Muscle of leg (tissue), 11 donors: ENCODE data around the gene ADCY3. TPM values are rescaled to one million over a fixed set of nuclear protein-coding genes. Genes with fewer than 3 reads are reported as not detected.

Source experiments
- DNase-seq: peaks from one replicate; pipeline ENCODE4 v3.0.0; 2013
- H3K27ac ChIP-seq: one replicate; pipeline ENCODE4 v1.5.1; 2013; ENCODE audit warnings: mild to moderate bottlenecking, low read length, control low read depth
- H3K27me3 ChIP-seq: one replicate; pipeline ENCODE4 v1.6.1; 2013; ENCODE audit warnings: low read length; ENCODE audit not compliant: control insufficient read depth, insufficient read depth
- H3K36me3 ChIP-seq: one replicate; pipeline ENCODE4 v1.6.1; 2013; ENCODE audit warnings: low read length; ENCODE audit not compliant: control insufficient read depth, insufficient read depth
- H3K4me1 ChIP-seq: one replicate; pipeline ENCODE4 v1.6.1; 2013; ENCODE audit warnings: low read length; ENCODE audit not compliant: control insufficient read depth, insufficient read depth
- H3K4me3 ChIP-seq: one replicate; pipeline ENCODE4 v1.5.1; 2013; ENCODE audit warnings: low read length, control low read depth
- H3K9me3 ChIP-seq: replicated peaks from 2 replicates; pipeline ENCODE4 v1.6.1; 2013; ENCODE audit warnings: low read depth, low read length; ENCODE audit not compliant: control insufficient read depth
- WGBS: methylation state at CpG from one replicate; pipeline ENCODE4 v1.1.5; 2013; ENCODE audit warnings: missing lambda C conversion rate; ENCODE audit not compliant: insufficient coverage; 5-methylcytosine and 5-hydroxymethylcytosine counted together
- polyA plus RNA-seq, 8 donors: library from polyadenylated mRNA; unstranded; fragments of 120-200 nt; gene quantifications; one replicate each; pipeline versions ENCODE4 v1.2.1 to v1.2.3, GENCODE V29; 2013; ENCODE audit warnings: inconsistent platforms in 1 of 8, low replicate concordance in 1 of 8; ENCODE audit not compliant: insufficient read length in 8 of 8, insufficient read depth in 1 of 8
- total RNA-seq: library from RNA; stranded (reverse); fragments of 120-200 nt; gene quantifications from one replicate; pipeline ENCODE4 v1.2.4, GENCODE V29; 2013

The ADCY3 gene
- total and polyA plus RNA-seq, 9 donors, result 19.7 to 37.7 (median 29.7) TPM

- Histone ChIP-seq H3K9me3 (no peaks in the 10 kb centered on the region), H3K4me3 (no peak overlapping the region), H3K27me3 (no peaks in the 10 kb centered on the region), H3K27ac (no peak overlapping the region), H3K36me3 (peaks cover 6% of the 10 kb centered on the region), H3K4me1 (peaks cover 13% of the 10 kb centered on the region)
- WGBS, result 82% methylated on average over 8 of the region's 16 CpGs
- no peak for DNase-seq
These were observed 48.9 kb downstream of the ADCY3 start for GRCh38 chr2:24870891-24871705.

- DNase-seq, result no peak
- Histone ChIP-seq H3K36me3 (peaks cover 6% of the 10 kb centered on the region), H3K27me3 (no peaks in the 10 kb centered on the region), H3K9me3 (no peaks in the 10 kb centered on the region), H3K27ac (no peak overlapping the region), H3K4me1 (peaks cover 13% of the 10 kb centered on the region), H3K4me3 (no peak overlapping the region)
- WGBS, result 96% methylated on average over 3 of the region's 5 CpGs
These were observed 49.6 kb downstream of the ADCY3 start for GRCh38 chr2:24870440-24870839.

GRCh38 chr2:24866946-24867345 lies 53.1 kb downstream of the ADCY3 start:
- no peak for DNase-seq
- Histone ChIP-seq H3K4me3 (no peak overlapping the region), H3K36me3 (peaks cover 6% of the 10 kb centered on the region), H3K4me1 (peaks cover 3% of the 10 kb centered on the region), H3K9me3 (no peaks in the 10 kb centered on the region), H3K27ac (no peak overlapping the region), H3K27me3 (no peaks in the 10 kb centered on the region)
- WGBS, result 66% methylated on average over 3 of the region's 6 CpGs

GRCh38 chr2:24863641-24864040 lies 56.4 kb downstream of the ADCY3 start:
- Histone ChIP-seq H3K27ac (no peak overlapping the region), H3K4me1 (no peaks in the 10 kb centered on the region), H3K9me3 (no peaks in the 10 kb centered on the region), H3K36me3 (no peaks in the 10 kb centered on the region), H3K27me3 (no peaks in the 10 kb centered on the region), H3K4me3 (no peak overlapping the region)
- WGBS, result no CpG with 5 or more reads among the region's 3 CpGs
- DNase-seq, result no peak

GRCh38 chr2:24861500-24861899 lies 58.5 kb downstream of the ADCY3 start:
- no peaks in the 10 kb centered on the region for H3K9me3 ChIP-seq
- H3K27me3 ChIP-seq, result no peaks in the 10 kb centered on the region
- no peak for DNase-seq
- 81% methylated on average over 8 of the region's 11 CpGs for WGBS
- peaks cover 5% of the 10 kb centered on the region for H3K4me1 ChIP-seq
- H3K36me3 ChIP-seq, result no peaks in the 10 kb centered on the region
- no peak overlapping the region for H3K4me3 ChIP-seq
- H3K27ac ChIP-seq, result no peak overlapping the region

- H3K9me3 ChIP-seq, result no peaks in the 10 kb centered on the region
- H3K4me1 ChIP-seq, result peaks cover 13% of the 10 kb centered on the region
- H3K27me3 ChIP-seq, result no peaks in the 10 kb centered on the region
- no peak overlapping the region for H3K4me3 ChIP-seq
- no peaks in the 10 kb centered on the region for H3K36me3 ChIP-seq
- H3K27ac ChIP-seq, result no peak overlapping the region
- 95% methylated on average over 7 of the region's 7 CpGs for WGBS
- no peak for DNase-seq
These were observed 59.4 kb downstream of the ADCY3 start for GRCh38 chr2:24860631-24861030.

GRCh38 chr2:24859968-24860600 lies 60.0 kb downstream of the ADCY3 start:
- no peak for DNase-seq
- H3K27ac ChIP-seq, result no peak overlapping the region
- H3K4me1 ChIP-seq, result peaks cover 17% of the 10 kb centered on the region
- no peaks in the 10 kb centered on the region for H3K9me3 ChIP-seq
- no peaks in the 10 kb centered on the region for H3K36me3 ChIP-seq
- H3K27me3 ChIP-seq, result no peaks in the 10 kb centered on the region
- no peak overlapping the region for H3K4me3 ChIP-seq
- 93% methylated on average over 8 of the region's 15 CpGs for WGBS

- no peaks in the 10 kb centered on the region for H3K9me3 ChIP-seq
- H3K36me3 ChIP-seq, result no peaks in the 10 kb centered on the region
- H3K4me1 ChIP-seq, result peaks cover 23% of the 10 kb centered on the region
- H3K27me3 ChIP-seq, result no peaks in the 10 kb centered on the region
- DNase-seq, result no peak
- H3K4me3 ChIP-seq, result no peak overlapping the region
- H3K27ac ChIP-seq, result no peak overlapping the region
- WGBS, result over 99% methylated on average over 12 of the region's 13 CpGs
These were observed 61.0 kb downstream of the ADCY3 start for GRCh38 chr2:24858996-24859395.

GRCh38 chr2:24857746-24858145 lies 62.3 kb downstream of the ADCY3 start:
- DNase-seq, result no peak
- H3K27ac ChIP-seq, result no peak overlapping the region
- no peak overlapping the region for H3K4me3 ChIP-seq
- 97% methylated on average over 3 of the region's 6 CpGs for WGBS
- no peaks in the 10 kb centered on the region for H3K36me3 ChIP-seq
- H3K4me1 ChIP-seq, result peaks cover 23% of the 10 kb centered on the region
- no peaks in the 10 kb centered on the region for H3K27me3 ChIP-seq
- H3K9me3 ChIP-seq, result no peaks in the 10 kb centered on the region

GRCh38 chr2:24856791-24857211 lies 63.2 kb downstream of the ADCY3 start:
- H3K27me3 ChIP-seq, result no peaks in the 10 kb centered on the region
- H3K36me3 ChIP-seq, result no peaks in the 10 kb centered on the region
- WGBS, result 74% methylated on average over 5 of the region's 5 CpGs
- peaks cover 23% of the 10 kb centered on the region for H3K4me1 ChIP-seq
- H3K9me3 ChIP-seq, result no peaks in the 10 kb centered on the region
- no peak overlapping the region for H3K4me3 ChIP-seq
- no peak overlapping the region for H3K27ac ChIP-seq
- DNase-seq, result peak; percentile 25
